ENCODE data around the gene CALN1.

The CALN1 gene

DNA sequence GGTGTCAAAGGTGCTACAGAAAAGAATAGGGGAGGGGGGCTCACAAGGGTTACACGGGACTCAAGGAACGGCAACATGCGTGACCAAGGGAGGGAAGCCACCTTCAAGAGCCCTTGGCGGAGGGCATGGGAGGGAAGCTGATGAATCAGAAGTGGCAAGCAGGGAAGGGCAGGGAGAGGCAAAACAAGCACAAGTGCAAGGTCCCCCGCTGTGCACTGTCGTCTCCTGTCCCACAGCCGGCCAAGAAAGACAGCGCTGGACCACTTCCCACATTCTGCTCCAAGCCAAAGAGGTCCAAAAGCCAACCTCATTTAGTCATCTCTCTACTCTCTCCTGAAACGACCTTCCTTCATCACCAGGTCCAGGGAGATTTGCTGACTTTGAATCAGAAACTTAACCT lies 102.7 kb downstream of the CALN1 start:
- H3K9me3 ChIP-seq (replicated peaks; ENCODE audit: insufficient read depth, low read length) = no peaks in the 10 kb centered on the region
- H3K27me3 ChIP-seq (replicated peaks; ENCODE audit: insufficient read depth, low read length) = no peaks in the 10 kb centered on the region
- no peaks in the 10 kb centered on the region for H3K4me1 ChIP-seq (ENCODE audit: low read length)
- H3F3A ChIP-seq (ENCODE audit: insufficient read depth, low read length) = no peaks in the 10 kb centered on the region
- no peaks in the 10 kb centered on the region for H3K36me3 ChIP-seq (replicated peaks; ENCODE audit: insufficient read depth, low read length)
- H3K27ac ChIP-seq (ENCODE audit: low read length) = no peak overlapping the region
- no peak for TF ChIP-seq EZH2phosphoT487 (IDR thresholded peaks at IDR 0.05; ENCODE audit: low read length)
- TF ChIP-seq, protein P1, sequence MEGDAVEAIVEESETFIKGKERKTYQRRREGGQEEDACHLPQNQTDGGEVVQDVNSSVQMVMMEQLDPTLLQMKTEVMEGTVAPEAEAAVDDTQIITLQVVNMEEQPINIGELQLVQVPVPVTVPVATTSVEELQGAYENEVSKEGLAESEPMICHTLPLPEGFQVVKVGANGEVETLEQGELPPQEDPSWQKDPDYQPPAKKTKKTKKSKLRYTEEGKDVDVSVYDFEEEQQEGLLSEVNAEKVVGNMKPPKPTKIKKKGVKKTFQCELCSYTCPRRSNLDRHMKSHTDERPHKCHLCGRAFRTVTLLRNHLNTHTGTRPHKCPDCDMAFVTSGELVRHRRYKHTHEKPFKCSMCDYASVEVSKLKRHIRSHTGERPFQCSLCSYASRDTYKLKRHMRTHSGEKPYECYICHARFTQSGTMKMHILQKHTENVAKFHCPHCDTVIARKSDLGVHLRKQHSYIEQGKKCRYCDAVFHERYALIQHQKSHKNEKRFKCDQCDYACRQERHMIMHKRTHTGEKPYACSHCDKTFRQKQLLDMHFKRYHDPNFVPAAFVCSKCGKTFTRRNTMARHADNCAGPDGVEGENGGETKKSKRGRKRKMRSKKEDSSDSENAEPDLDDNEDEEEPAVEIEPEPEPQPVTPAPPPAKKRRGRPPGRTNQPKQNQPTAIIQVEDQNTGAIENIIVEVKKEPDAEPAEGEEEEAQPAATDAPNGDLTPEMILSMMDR (IDR thresholded peaks at IDR 0.05; ENCODE audit: low read length) = no peak
- TF ChIP-seq EZH2 (optimal IDR thresholded peaks at IDR 0.05; ENCODE audit: low read depth, low read length) = no peak
- H3K9me2 ChIP-seq (replicated peaks; ENCODE audit: insufficient read depth, low read length) = no peaks in the 10 kb centered on the region
- H2AFZ ChIP-seq (ENCODE audit: low read length) = no peak overlapping the region
- no peaks in the 10 kb centered on the region for H3K79me2 ChIP-seq (ENCODE audit: low read length)
- no peak overlapping the region for H3K4me3 ChIP-seq (ENCODE audit: low read length)
- H4K20me1 ChIP-seq (ENCODE audit: insufficient read depth, low read length) = no peaks in the 10 kb centered on the region
- DNase-seq = no peak
- no peak overlapping the region for H3K9ac ChIP-seq (ENCODE audit: low read length)
- no peak overlapping the region for H3K4me2 ChIP-seq (ENCODE audit: low read depth, low read length)

DNA sequence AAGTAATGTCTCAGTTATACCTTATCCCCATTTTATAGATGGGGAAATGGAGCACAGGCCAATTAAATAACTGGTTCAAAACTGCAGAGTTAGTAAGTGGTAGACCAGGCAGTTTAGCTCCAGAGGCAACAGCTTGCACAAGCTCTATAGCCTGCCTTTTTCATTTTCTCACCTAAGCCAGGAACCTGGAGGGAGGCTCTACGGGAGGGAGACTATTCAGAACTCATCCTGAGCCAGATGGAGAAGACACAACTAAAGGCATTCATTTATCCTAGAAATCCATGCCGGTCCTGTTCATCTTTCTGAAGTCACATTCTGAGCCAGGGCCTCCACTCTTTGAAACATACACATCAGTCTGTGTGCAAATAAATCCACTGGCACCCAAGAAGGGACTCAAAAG lies 103.2 kb downstream of the CALN1 start:
- H3K9ac ChIP-seq (ENCODE audit: low read length) = no peak overlapping the region
- no peaks in the 10 kb centered on the region for H3K4me1 ChIP-seq (ENCODE audit: low read length)
- no peaks in the 10 kb centered on the region for H3K79me2 ChIP-seq (ENCODE audit: low read length)
- H3K27me3 ChIP-seq (replicated peaks; ENCODE audit: insufficient read depth, low read length) = no peaks in the 10 kb centered on the region
- H3F3A ChIP-seq (ENCODE audit: insufficient read depth, low read length) = no peaks in the 10 kb centered on the region
- no peak overlapping the region for H3K4me3 ChIP-seq (ENCODE audit: low read length)
- no peaks in the 10 kb centered on the region for H3K9me3 ChIP-seq (replicated peaks; ENCODE audit: insufficient read depth, low read length)
- H4K20me1 ChIP-seq (ENCODE audit: insufficient read depth, low read length) = no peaks in the 10 kb centered on the region
- TF ChIP-seq, protein P1 (IDR thresholded peaks at IDR 0.05; ENCODE audit: low read length) = no peak
- no peak for TF ChIP-seq EZH2phosphoT487 (IDR thresholded peaks at IDR 0.05; ENCODE audit: low read length)
- TF ChIP-seq EZH2 (optimal IDR thresholded peaks at IDR 0.05; ENCODE audit: low read depth, low read length) = no peak
- H2AFZ ChIP-seq (ENCODE audit: low read length) = no peak overlapping the region
- no peak for DNase-seq
- no peak overlapping the region for H3K27ac ChIP-seq (ENCODE audit: low read length)
- no peaks in the 10 kb centered on the region for H3K9me2 ChIP-seq (replicated peaks; ENCODE audit: insufficient read depth, low read length)
- H3K4me2 ChIP-seq (ENCODE audit: low read depth, low read length) = no peak overlapping the region
- no peaks in the 10 kb centered on the region for H3K36me3 ChIP-seq (replicated peaks; ENCODE audit: insufficient read depth, low read length)

DNA sequence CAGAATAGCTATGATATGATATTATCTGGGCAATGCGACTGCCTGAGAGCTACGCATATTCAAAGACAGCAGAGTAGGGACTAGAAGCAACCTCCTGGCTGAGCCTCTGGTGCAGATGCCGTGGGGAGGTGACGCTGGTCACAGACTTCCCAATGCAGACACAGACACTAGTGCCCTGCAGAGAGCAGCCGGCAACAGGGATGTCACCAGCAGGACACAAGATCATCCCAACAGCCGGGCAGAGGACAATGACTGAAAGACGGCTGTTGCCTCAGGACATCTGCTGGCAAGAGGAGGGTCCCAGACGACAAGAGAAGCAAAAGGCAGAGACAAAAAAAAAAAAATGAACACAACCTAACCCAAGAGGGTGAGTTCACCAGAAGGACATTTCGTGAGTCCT lies 104.6 kb downstream of the CALN1 start:
- Histone ChIP-seq H3K36me3 (replicated peaks; ENCODE audit: insufficient read depth, low read length) (no peaks in the 10 kb centered on the region), H4K20me1 (ENCODE audit: insufficient read depth, low read length) (no peaks in the 10 kb centered on the region), H3K79me2 (ENCODE audit: low read length) (no peaks in the 10 kb centered on the region)

More for the DNA sequence above, 104.6 kb downstream of the CALN1 start:
- H3K4me2 ChIP-seq (ENCODE audit: low read depth, low read length) = no peak overlapping the region
- H3K4me3 ChIP-seq (ENCODE audit: low read length) = no peak overlapping the region
- no peaks in the 10 kb centered on the region for H3K9me2 ChIP-seq (replicated peaks; ENCODE audit: insufficient read depth, low read length)
- H2AFZ ChIP-seq (ENCODE audit: low read length) = no peak overlapping the region
- no peaks in the 10 kb centered on the region for H3K4me1 ChIP-seq (ENCODE audit: low read length)
- DNase-seq = no peak
- no peaks in the 10 kb centered on the region for H3F3A ChIP-seq (ENCODE audit: insufficient read depth, low read length)
- TF ChIP-seq EZH2 (optimal IDR thresholded peaks at IDR 0.05; ENCODE audit: low read depth, low read length) (no peak), EZH2phosphoT487 (IDR thresholded peaks at IDR 0.05; ENCODE audit: low read length) (no peak)
- TF ChIP-seq, protein P1 (IDR thresholded peaks at IDR 0.05; ENCODE audit: low read length) = no peak
- H3K27me3 ChIP-seq (replicated peaks; ENCODE audit: insufficient read depth, low read length) = no peaks in the 10 kb centered on the region
- H3K9me3 ChIP-seq (replicated peaks; ENCODE audit: insufficient read depth, low read length) = no peaks in the 10 kb centered on the region
- H3K27ac ChIP-seq (ENCODE audit: low read length) = no peak overlapping the region
- H3K9ac ChIP-seq (ENCODE audit: low read length) = no peak overlapping the region
